ENCODE data around the gene LRRC63.
"Not testable (repeated sequence)": the region's sequence is repeated elsewhere in the genome, so short reads cannot be mapped to it uniquely, and the experiment has no call there.

The LRRC63 gene

GRCh38 chr13:46220234-46220633, 8.5 kb downstream of the LRRC63 start:
- H3K56ac ChIP-seq (ENCODE audit: low read length); H3K4me3 ChIP-seq (ENCODE audit: low read length); H4K8ac ChIP-seq (ENCODE audit: low read depth, low read length); H2BK5ac ChIP-seq (ENCODE audit: low read length); H3K18ac ChIP-seq (ENCODE audit: low read length); H3K9ac ChIP-seq (ENCODE audit: low read length); H3K79me2 ChIP-seq (ENCODE audit: control insufficient read depth, insufficient read depth, low read length); H3K27me3 ChIP-seq (ENCODE audit: insufficient read depth, low read length, poor library complexity); H3K4me1 ChIP-seq (ENCODE audit: control insufficient read depth, low read depth, low read length); H3K79me1 ChIP-seq (ENCODE audit: low read length); H3K4me2 ChIP-seq (ENCODE audit: low read length); H2BK15ac ChIP-seq (replicated peaks; ENCODE audit: low read depth); H2BK120ac ChIP-seq (ENCODE audit: low read depth, low read length); H3K4ac ChIP-seq (ENCODE audit: low read depth, low read length); H3K23ac ChIP-seq (ENCODE audit: low read length); H3K36me3 ChIP-seq (ENCODE audit: control insufficient read depth, insufficient read depth, low read length); H3K27ac ChIP-seq (ENCODE audit: low read depth, low read length); H4K5ac ChIP-seq (ENCODE audit: low read length); H2AK5ac ChIP-seq (ENCODE audit: low read length): not testable (repeated sequence)
- no CpG with 5 or more reads among the region's 2 CpGs for WGBS (ENCODE audit: extremely low coverage, insufficient coverage, low lambda C conversion rate)
- DNase-seq = peak; percentile 37

DNA sequence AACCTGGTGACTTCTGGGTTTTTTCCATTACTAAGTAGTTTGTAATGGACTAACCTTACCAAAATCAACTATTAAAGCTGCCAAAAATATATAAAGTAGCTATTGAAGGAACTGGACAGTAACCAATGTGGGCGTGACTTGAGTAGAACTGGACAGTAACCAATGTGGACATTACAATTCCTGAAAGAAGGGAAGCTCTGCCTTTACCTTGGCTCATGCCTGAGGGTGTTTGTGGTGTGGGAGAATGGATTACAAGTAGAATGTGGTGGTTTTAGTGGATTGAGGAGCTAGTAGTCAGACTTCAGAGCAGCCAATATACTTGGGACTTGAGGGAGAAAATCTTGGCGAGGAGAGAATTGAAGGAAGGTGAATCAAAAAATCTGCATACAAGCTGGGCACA, 17.5 kb downstream of the LRRC63 start:
- no peak overlapping the region for H2AK5ac ChIP-seq (ENCODE audit: low read length)
- no peak overlapping the region for H3K27ac ChIP-seq (ENCODE audit: low read depth, low read length)
- no peak for DNase-seq
- H4K5ac ChIP-seq (ENCODE audit: low read length) = no peak overlapping the region
- no peaks in the 10 kb centered on the region for H3K4me1 ChIP-seq (ENCODE audit: control insufficient read depth, low read depth, low read length)
- no peak overlapping the region for H2BK5ac ChIP-seq (ENCODE audit: low read length)
- no peak overlapping the region for H3K18ac ChIP-seq (ENCODE audit: low read length)
- H2BK15ac ChIP-seq (replicated peaks; ENCODE audit: low read depth) = no peak overlapping the region
- no peaks in the 10 kb centered on the region for H3K79me2 ChIP-seq (ENCODE audit: control insufficient read depth, insufficient read depth, low read length)
- H3K4ac ChIP-seq (ENCODE audit: low read depth, low read length) = no peak overlapping the region
- no peak overlapping the region for H3K56ac ChIP-seq (ENCODE audit: low read length)
- H3K9ac ChIP-seq (ENCODE audit: low read length) = no peak overlapping the region
- no peak overlapping the region for H2BK120ac ChIP-seq (ENCODE audit: low read depth, low read length)
- no peak overlapping the region for H3K4me3 ChIP-seq (ENCODE audit: low read length)
- no peaks in the 10 kb centered on the region for H3K79me1 ChIP-seq (ENCODE audit: low read length)
- no peak overlapping the region for H3K23ac ChIP-seq (ENCODE audit: low read length)
- H3K4me2 ChIP-seq (ENCODE audit: low read length) = no peak overlapping the region
- H3K27me3 ChIP-seq (ENCODE audit: insufficient read depth, low read length, poor library complexity) = no peaks in the 10 kb centered on the region
- no peak overlapping the region for H4K8ac ChIP-seq (ENCODE audit: low read depth, low read length)
- WGBS (ENCODE audit: extremely low coverage, insufficient coverage, low lambda C conversion rate) = no CpG with 5 or more reads among the region's 2 CpGs
- H3K36me3 ChIP-seq (ENCODE audit: control insufficient read depth, insufficient read depth, low read length) = no peaks in the 10 kb centered on the region

DNA sequence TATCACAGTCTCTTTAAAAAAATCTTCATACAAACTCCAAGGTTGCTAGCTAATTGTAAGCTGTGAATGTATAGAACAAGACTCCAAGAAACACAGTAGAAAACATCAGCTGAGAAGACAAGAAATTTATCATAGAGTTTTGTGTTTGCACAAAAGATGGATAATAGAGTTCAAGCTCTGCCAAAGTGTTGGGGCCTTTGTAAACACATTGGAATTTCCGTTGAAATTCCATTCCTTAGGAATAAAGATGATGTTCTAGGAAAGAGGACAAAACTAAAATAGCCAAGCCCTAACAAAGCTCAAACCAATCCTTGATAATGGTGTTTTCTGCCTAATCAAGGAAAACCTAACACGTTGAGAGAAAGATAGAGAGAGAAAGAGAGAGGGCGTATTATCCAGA, 20.6 kb downstream of the LRRC63 start:
- no peak overlapping the region for H3K23ac ChIP-seq (ENCODE audit: low read length)
- H2BK120ac ChIP-seq (ENCODE audit: low read depth, low read length) = no peak overlapping the region
- H3K56ac ChIP-seq (ENCODE audit: low read length) = no peak overlapping the region
- no peak overlapping the region for H4K8ac ChIP-seq (ENCODE audit: low read depth, low read length)
- no peak overlapping the region for H3K4ac ChIP-seq (ENCODE audit: low read depth, low read length)
- no CpG with 5 or more reads among the region's 3 CpGs for WGBS (ENCODE audit: extremely low coverage, insufficient coverage, low lambda C conversion rate)
- H3K27me3 ChIP-seq (ENCODE audit: insufficient read depth, low read length, poor library complexity) = no peaks in the 10 kb centered on the region
- no peak overlapping the region for H2AK5ac ChIP-seq (ENCODE audit: low read length)
- no peak overlapping the region for H3K9ac ChIP-seq (ENCODE audit: low read length)
- no peak overlapping the region for H3K4me3 ChIP-seq (ENCODE audit: low read length)
- H2BK5ac ChIP-seq (ENCODE audit: low read length) = no peak overlapping the region
- no peak overlapping the region for H3K27ac ChIP-seq (ENCODE audit: low read depth, low read length)
- no peaks in the 10 kb centered on the region for H3K79me1 ChIP-seq (ENCODE audit: low read length)
- no peaks in the 10 kb centered on the region for H3K79me2 ChIP-seq (ENCODE audit: control insufficient read depth, insufficient read depth, low read length)
- no peak overlapping the region for H3K4me2 ChIP-seq (ENCODE audit: low read length)
- no peak for DNase-seq
- no peaks in the 10 kb centered on the region for H3K4me1 ChIP-seq (ENCODE audit: control insufficient read depth, low read depth, low read length)
- no peak overlapping the region for H3K18ac ChIP-seq (ENCODE audit: low read length)
- H2BK15ac ChIP-seq (replicated peaks; ENCODE audit: low read depth) = no peak overlapping the region
- H4K5ac ChIP-seq (ENCODE audit: low read length) = no peak overlapping the region
- H3K36me3 ChIP-seq (ENCODE audit: control insufficient read depth, insufficient read depth, low read length) = no peaks in the 10 kb centered on the region

DNA sequence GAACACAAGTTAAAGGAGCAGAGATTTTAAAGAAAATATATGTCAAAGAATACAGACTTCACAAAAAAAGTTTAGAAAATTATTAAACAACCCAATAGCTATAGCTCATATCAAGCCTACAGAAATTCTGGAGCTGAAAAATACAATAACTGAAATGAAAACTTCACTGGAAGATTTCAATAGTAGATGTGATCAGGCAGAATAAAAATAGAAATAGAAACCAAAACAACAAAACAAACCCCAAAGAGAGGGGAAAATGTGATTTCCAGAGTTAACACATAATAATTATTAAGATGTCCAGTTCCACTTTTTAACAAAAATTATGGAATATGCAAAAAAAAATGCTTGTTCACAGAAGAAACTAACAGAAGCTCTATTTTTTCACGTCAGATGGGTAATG, 23.6 kb downstream of the LRRC63 start:
- Histone ChIP-seq H3K36me3 (ENCODE audit: control insufficient read depth, insufficient read depth, low read length) (no peaks in the 10 kb centered on the region), H3K4ac (ENCODE audit: low read depth, low read length) (no peak overlapping the region), H3K56ac (ENCODE audit: low read length) (no peak overlapping the region)

DNA sequence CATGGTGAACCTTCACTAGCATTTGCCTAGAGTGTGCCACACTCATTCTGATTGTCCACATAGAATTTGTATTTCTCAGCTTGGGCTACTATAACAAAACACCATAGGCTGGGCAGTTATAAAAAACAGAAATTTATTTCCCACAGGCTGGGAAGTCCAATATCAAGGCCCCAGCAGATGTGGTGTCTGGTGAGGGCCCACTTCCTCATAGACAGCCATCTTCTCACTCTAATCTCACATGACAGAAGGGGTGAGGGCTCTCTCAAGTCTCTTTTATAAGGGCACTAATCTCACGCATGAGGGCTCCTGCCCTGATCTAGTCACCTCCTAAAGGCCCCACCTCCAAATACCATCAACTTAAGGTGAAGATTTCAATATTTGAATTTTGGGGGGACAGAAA, 53.6 kb downstream of the LRRC63 start:
- Histone ChIP-seq H3K56ac (ENCODE audit: low read length) (no peak overlapping the region), H3K79me2 (ENCODE audit: control insufficient read depth, insufficient read depth, low read length) (no peaks in the 10 kb centered on the region), H3K9ac (ENCODE audit: low read length) (no peak overlapping the region), H2BK5ac (ENCODE audit: low read length) (no peak overlapping the region), H4K5ac (ENCODE audit: low read length) (no peak overlapping the region), H3K4me2 (ENCODE audit: low read length) (no peak overlapping the region), H4K8ac (ENCODE audit: low read depth, low read length) (no peak overlapping the region), H2BK120ac (ENCODE audit: low read depth, low read length) (no peak overlapping the region), H3K18ac (ENCODE audit: low read length) (no peak overlapping the region), H3K4me1 (ENCODE audit: control insufficient read depth, low read depth, low read length) (no peaks in the 10 kb centered on the region), H3K36me3 (ENCODE audit: control insufficient read depth, insufficient read depth, low read length) (no peaks in the 10 kb centered on the region), H3K4me3 (ENCODE audit: low read length) (no peak overlapping the region), H2BK15ac (replicated peaks; ENCODE audit: low read depth) (no peak overlapping the region), H3K4ac (ENCODE audit: low read depth, low read length) (no peak overlapping the region), H3K27me3 (ENCODE audit: insufficient read depth, low read length, poor library complexity) (no peaks in the 10 kb centered on the region), H3K27ac (ENCODE audit: low read depth, low read length) (no peak overlapping the region), H2AK5ac (ENCODE audit: low read length) (no peak overlapping the region), H3K23ac (ENCODE audit: low read length) (no peak overlapping the region), H3K79me1 (ENCODE audit: low read length) (no peaks in the 10 kb centered on the region)
- WGBS (ENCODE audit: extremely low coverage, insufficient coverage, low lambda C conversion rate) = no CpG with 5 or more reads among the region's 1 CpG
- DNase-seq = no peak

More for the DNA sequence above, 23.6 kb downstream of the LRRC63 start:
- no CpG with 5 or more reads among the region's 1 CpG for WGBS (ENCODE audit: extremely low coverage, insufficient coverage, low lambda C conversion rate)
- Histone ChIP-seq H3K27ac (ENCODE audit: low read depth, low read length) (no peak overlapping the region), H3K27me3 (ENCODE audit: insufficient read depth, low read length, poor library complexity) (no peaks in the 10 kb centered on the region), H2BK15ac (replicated peaks; ENCODE audit: low read depth) (no peak overlapping the region), H3K4me2 (ENCODE audit: low read length) (no peak overlapping the region), H3K23ac (ENCODE audit: low read length) (no peak overlapping the region), H3K79me1 (ENCODE audit: low read length) (no peaks in the 10 kb centered on the region), H2BK5ac (ENCODE audit: low read length) (no peak overlapping the region), H2AK5ac (ENCODE audit: low read length) (no peak overlapping the region), H3K9ac (ENCODE audit: low read length) (no peak overlapping the region), H3K18ac (ENCODE audit: low read length) (no peak overlapping the region), H3K4me1 (ENCODE audit: control insufficient read depth, low read depth, low read length) (no peaks in the 10 kb centered on the region), H3K4me3 (ENCODE audit: low read length) (no peak overlapping the region), H2BK120ac (ENCODE audit: low read depth, low read length) (no peak overlapping the region), H4K8ac (ENCODE audit: low read depth, low read length) (no peak overlapping the region), H4K5ac (ENCODE audit: low read length) (no peak overlapping the region), H3K79me2 (ENCODE audit: control insufficient read depth, insufficient read depth, low read length) (no peaks in the 10 kb centered on the region)
- no peak for DNase-seq

DNA sequence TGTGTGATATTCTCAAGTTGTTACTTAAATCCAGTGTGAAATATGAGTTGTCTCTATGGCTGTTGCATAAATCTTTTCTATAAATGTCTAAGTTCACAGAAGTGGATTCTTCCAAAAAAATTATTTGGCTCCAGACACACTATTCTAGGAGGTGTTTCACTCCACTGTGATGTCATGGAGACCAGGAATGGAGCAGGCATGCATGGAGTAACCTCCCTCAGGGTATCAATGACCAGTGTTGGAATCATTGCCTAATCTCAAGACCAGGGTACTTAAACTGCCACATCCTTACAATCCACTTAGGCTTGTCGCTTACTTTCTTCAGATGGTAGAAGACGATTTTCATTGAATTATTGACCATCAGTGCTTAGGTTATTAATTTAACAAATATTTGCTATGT, 55.4 kb downstream of the LRRC63 start:
- no peak overlapping the region for H3K4me2 ChIP-seq (ENCODE audit: low read length)
- WGBS (ENCODE audit: extremely low coverage, insufficient coverage, low lambda C conversion rate) = no CpG with 5 or more reads among the region's 2 CpGs
- H3K23ac ChIP-seq (ENCODE audit: low read length) = no peak overlapping the region
- H3K27me3 ChIP-seq (ENCODE audit: insufficient read depth, low read length, poor library complexity) = no peaks in the 10 kb centered on the region
- H2BK5ac ChIP-seq (ENCODE audit: low read length) = no peak overlapping the region
- H3K36me3 ChIP-seq (ENCODE audit: control insufficient read depth, insufficient read depth, low read length) = no peaks in the 10 kb centered on the region
- no peak overlapping the region for H2AK5ac ChIP-seq (ENCODE audit: low read length)
- H2BK15ac ChIP-seq (replicated peaks; ENCODE audit: low read depth) = no peak overlapping the region
- no peaks in the 10 kb centered on the region for H3K79me2 ChIP-seq (ENCODE audit: control insufficient read depth, insufficient read depth, low read length)
- H3K18ac ChIP-seq (ENCODE audit: low read length) = no peak overlapping the region
- H4K8ac ChIP-seq (ENCODE audit: low read depth, low read length) = no peak overlapping the region
- no peaks in the 10 kb centered on the region for H3K4me1 ChIP-seq (ENCODE audit: control insufficient read depth, low read depth, low read length)
- no peak overlapping the region for H4K5ac ChIP-seq (ENCODE audit: low read length)
- H3K9ac ChIP-seq (ENCODE audit: low read length) = no peak overlapping the region
- no peak overlapping the region for H3K56ac ChIP-seq (ENCODE audit: low read length)
- DNase-seq = no peak
- no peak overlapping the region for H3K27ac ChIP-seq (ENCODE audit: low read depth, low read length)
- no peaks in the 10 kb centered on the region for H3K79me1 ChIP-seq (ENCODE audit: low read length)
- H2BK120ac ChIP-seq (ENCODE audit: low read depth, low read length) = no peak overlapping the region
- H3K4me3 ChIP-seq (ENCODE audit: low read length) = no peak overlapping the region
- H3K4ac ChIP-seq (ENCODE audit: low read depth, low read length) = no peak overlapping the region

Data from mesendoderm (in vitro differentiated cells).